GM12873 (cell line): ENCODE measurements around the gene GMDS.

Source experiments
- CTCF ChIP-seq: IDR thresholded peaks from 2 replicates; pipeline ENCODE4 v1.5.1; 2012; ENCODE audit warnings: low read depth, mild to moderate bottlenecking, moderate library complexity, low read length, control low read depth; ENCODE audit not compliant: insufficient read depth; ENCODE audit errors: missing control alignments

The GMDS gene

GRCh38 chr6:1797801-1798200, 447.6 kb downstream of the GMDS start:
- TF ChIP-seq CTCF: no peak

GRCh38 chr6:1796706-1797529, 448.5 kb downstream of the GMDS start:
- TF ChIP-seq CTCF: no peak

- no peak for TF ChIP-seq CTCF
Measured at GRCh38 chr6:1795910-1796309, 449.5 kb downstream of the GMDS start.

GRCh38 chr6:1792989-1793388, 452.4 kb downstream of the GMDS start:
- TF ChIP-seq CTCF: peak; percentile 68

GRCh38 chr6:1790684-1791083, 454.7 kb downstream of the GMDS start:
- no peak for TF ChIP-seq CTCF

- TF ChIP-seq CTCF: no peak
Measured at GRCh38 chr6:1789092-1789491, 456.3 kb downstream of the GMDS start.

GRCh38 chr6:1787894-1788293, 457.5 kb downstream of the GMDS start:
- TF ChIP-seq CTCF: no peak
